Cardiac fibroblast (primary cell): ENCODE data around the gene ARHGAP23.
A peak's percentile ranks its signal among the peaks of the same experiment; 100 is the strongest.
"Not testable (repeated sequence)": the region's sequence is repeated elsewhere in the genome, so short reads cannot be mapped to it uniquely, and the experiment has no call there.

Experiments used
- DNase-seq, 2 donors: peaks; one replicate each; pipeline versions ENCODE4 v3.0.0 to v3.0.0-alpha.2; 2010; ENCODE audit warnings: low read depth in 2 of 2
- H3K4me3 ChIP-seq, 2 donors: replicated peaks in 1 of 2; 1 replicate in 1 of 2; 2 replicates in 1 of 2; pipeline ENCODE4 v1.5.1; 2011; ENCODE audit warnings: low read depth in 2 of 2, low read length in 2 of 2, mild to moderate bottlenecking in 2 of 2, moderate library complexity in 1 of 2
- CTCF ChIP-seq: IDR thresholded peaks from one replicate; pipeline ENCODE4 v1.5.1; 2011; ENCODE audit warnings: low read depth, mild to moderate bottlenecking, low read length, inconsistent platforms

ARHGAP23 gene

DNA sequence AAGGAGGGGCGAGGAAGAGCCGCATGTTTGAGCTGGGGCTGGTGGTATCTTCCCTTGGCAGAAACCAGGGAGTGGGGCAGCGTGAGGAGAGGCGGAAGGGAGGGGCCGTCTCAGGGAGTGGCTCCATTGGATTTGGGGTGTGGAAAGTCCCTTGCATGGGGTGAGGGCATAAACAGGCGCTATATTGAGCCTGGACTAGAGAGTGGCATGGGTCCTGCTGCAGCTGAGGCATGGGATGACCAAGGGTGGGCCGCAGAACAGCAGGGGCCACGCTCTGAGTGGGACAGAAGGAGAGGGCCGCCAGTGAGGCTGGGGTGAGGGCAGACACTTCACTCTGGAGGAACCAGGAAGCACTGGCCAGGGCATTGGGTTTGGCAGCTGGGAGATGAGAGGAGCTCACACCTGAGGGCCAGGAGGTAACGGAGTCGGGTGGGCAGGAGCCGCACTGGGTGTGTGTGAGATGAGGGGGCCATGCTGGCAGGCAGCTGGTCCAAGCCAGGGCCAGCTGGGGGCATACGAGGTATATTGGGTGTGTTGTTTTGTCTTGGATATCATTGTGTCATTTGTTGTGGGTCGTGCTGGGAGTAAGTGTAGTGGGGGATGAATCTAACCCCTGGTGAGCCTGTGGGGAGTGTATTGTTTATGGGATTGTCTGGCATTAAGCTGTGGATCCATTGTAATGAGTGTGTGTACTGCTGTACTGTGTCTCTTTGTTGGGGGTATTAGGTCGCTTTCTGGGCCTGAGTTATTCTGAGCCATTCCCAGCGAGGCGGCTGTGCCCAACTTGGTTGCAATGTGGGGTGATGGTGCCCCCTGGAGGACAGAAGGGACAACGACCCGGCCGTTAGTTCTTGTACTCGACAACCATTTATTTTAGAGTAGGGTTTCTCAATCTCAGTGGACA lies 56.2 kb downstream of the ARHGAP23 start:
- DNase-seq = peak; percentile 75 to 76
- H3K4me3 ChIP-seq = not testable (repeated sequence)
- peak; percentile 72 for TF ChIP-seq CTCF

- H3K4me3 ChIP-seq = no peak overlapping the region
- TF ChIP-seq CTCF = no peak
Measured at GRCh38 chr17:38485146-38485468, 56.8 kb downstream of the ARHGAP23 start.

DNA sequence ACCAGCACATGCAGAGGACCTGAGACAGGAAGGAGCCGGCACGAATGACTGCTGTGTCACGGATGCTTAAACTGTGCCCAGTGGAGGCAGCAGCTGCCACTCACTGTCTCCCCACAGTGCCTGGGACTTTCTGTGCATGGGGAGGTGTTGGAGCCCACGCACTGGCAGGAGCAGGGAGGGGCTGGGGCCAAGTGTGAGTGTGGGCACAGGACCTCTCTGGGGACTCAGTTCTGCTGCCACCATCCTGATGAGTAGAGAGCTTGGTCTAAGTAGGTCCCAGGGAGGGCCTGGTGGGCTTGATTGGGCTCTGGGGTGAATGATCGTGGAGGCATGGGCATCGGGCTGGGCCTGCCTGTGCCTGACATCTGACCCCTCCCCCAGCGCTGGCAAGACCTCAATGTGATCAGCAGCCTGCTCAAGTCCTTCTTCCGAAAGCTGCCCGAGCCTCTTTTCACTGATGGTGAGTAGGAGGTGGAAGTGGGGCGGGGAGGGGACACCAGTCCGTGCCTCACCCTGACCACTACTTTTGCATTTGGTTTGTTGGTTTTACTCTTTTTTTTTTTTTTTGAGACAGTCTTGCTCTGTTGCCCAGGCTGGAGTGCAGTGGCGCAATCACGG lies 57.5 kb downstream of the ARHGAP23 start:
- DNase-seq, H3K4me3 ChIP-seq: not testable (repeated sequence)

More at GRCh38 chr17:38485146-38485468, 56.8 kb downstream of the ARHGAP23 start:
- DNase-seq = no peak

GRCh38 chr17:38489774-38490173 lies 61.5 kb downstream of the ARHGAP23 start:
- not testable (repeated sequence) for H3K4me3 ChIP-seq, DNase-seq

GRCh38 chr17:38491346-38492066 lies 63.2 kb downstream of the ARHGAP23 start:
- not testable (repeated sequence) for DNase-seq, H3K4me3 ChIP-seq

DNA sequence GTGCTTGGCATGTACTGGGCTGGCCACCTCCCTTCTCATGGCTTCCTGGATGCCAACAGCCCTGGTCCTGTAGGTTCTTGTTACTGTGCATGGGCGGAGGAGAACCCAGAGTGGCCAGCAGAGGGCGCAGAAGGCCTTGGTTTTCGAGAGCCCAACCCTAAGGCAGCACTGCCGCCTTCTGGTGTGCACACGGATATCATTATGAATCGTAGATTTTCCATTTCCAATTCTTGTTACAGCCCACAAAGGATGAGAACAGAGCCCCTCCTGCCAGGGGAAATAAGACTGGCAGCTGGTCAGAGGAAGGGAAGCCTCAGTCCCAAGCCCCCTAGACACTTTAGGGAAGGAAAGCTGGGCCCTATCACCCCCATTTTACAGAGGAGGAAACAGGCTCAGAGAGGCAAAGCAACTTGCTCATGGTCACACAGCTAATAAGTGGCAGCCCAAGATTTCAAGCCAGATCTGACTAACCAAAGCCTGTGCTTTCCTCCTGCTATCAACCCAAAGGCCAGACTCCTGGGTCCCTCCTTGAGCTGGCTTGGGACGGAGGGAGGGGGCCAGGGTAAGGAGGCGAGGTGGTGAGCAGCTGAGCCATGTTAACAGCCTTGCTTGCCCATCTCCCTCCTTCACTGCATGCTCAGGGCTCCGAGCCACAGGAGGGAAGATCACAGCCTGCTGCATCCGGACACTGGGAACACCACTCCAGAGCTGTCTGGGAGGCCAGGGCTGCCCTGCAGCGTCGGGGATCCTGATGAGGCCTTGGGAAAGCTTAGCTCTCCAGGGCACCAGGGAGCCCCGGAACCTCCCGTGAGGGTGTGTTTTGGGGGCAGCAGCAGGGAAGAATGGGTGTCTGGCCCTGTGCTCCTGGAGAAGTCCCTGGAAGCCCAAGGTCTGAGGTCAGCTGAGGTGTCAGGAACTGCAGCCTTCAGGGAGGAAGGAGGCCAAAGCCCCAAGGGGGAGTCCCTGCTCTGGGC lies 64.1 kb downstream of the ARHGAP23 start:
- peak; percentile 91 to 92 for DNase-seq
- not testable (repeated sequence) for H3K4me3 ChIP-seq
- peak; percentile 75 for TF ChIP-seq CTCF

- DNase-seq, H3K4me3 ChIP-seq: not testable (repeated sequence)
Measured at GRCh38 chr17:38494152-38494551, 65.9 kb downstream of the ARHGAP23 start.

GRCh38 chr17:38497656-38498055 lies 69.4 kb downstream of the ARHGAP23 start:
- DNase-seq, H3K4me3 ChIP-seq: not testable (repeated sequence)

DNA sequence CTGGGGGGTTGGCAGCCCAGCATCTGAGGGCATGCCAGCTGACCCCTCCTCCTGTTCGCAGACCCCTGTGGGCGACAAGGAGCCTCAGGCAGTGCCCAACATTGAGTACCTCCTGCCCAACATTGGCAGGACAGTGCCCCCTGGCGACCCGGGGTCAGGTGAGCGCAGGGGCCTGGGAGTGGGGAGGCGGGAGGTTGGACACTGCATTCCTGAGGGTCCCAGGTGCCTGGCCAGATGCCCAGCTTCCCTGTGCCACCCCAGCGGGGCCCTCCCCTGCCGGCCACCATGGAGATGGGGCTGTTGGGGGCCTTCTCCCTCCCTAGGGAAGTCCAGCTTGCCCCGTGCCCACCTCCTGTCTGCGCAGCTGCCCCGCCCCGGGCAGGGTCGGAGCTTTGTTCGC lies 70.1 kb downstream of the ARHGAP23 start:
- TF ChIP-seq CTCF = no peak
- DNase-seq = no peak
- no peak overlapping the region for H3K4me3 ChIP-seq

GRCh38 chr17:38499230-38499629 lies 71.0 kb downstream of the ARHGAP23 start:
- not testable (repeated sequence) for DNase-seq, H3K4me3 ChIP-seq

GRCh38 chr17:38501718-38502117 lies 73.5 kb downstream of the ARHGAP23 start:
- DNase-seq, H3K4me3 ChIP-seq: not testable (repeated sequence)
